Measurements from ENCODE around the gene THBS2.

DNA sequence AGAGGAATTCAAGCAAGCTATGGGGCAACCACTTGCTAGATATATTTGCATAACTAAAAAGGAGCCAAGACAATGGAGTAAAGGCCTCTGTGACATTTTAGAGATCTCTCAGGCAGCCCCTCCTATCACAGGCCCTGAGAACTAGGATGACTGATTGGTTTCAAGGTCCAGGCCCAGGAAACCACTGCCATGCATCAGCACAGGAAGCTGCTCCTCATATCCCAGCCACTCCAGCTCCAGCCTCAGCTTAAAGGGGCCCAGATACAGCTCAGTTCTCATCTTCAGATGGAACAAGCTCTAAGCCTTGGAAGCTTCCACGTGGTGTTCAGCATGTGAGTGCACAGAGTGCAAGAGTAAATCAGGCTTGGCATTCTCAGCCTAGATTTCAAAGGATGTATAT, 21.1 kb upstream of the THBS2 start:
- TF ChIP-seq CTCF (conservative IDR thresholded peaks at IDR 0.05 in 1 of 2, IDR thresholded peaks at IDR 0.05 in 1 of 2; ENCODE audit: low read depth in 1 of 2, low read length in 2 of 2) (no peak), EZH2 (IDR thresholded peaks at IDR 0.05; ENCODE audit: low read length, missing control alignments) (no peak)

Measured in fibroblast of lung (primary cell).